HL-60 (cell line): Measurements from ENCODE around the gene GRK2.

Experiments
- DNase-seq, 2 experiments: peaks; one replicate each; pipeline ENCODE4 v3.0.0-alpha.2; 2010 to 2020; ENCODE audit warnings: low read depth in 1 of 2, low spot score in 1 of 2
- H3K27ac ChIP-seq: fragments of 250-450 bp; sonication (Bioruptor Pico); replicated peaks from 2 replicates; pipeline ENCODE4 v1.5.1; 2020; ENCODE audit warnings: mild to moderate bottlenecking, moderate library complexity
- H3K27me3 ChIP-seq: fragments of 250-450 bp; sonication (Bioruptor Pico); 2 replicates; pipeline ENCODE4 v1.5.1; 2021; ENCODE audit warnings: mild to moderate bottlenecking, moderate library complexity; ENCODE audit not compliant: insufficient read depth, poor library complexity, severe bottlenecking
- H3K4me3 ChIP-seq: replicated peaks from 2 replicates; pipeline ENCODE4 v1.5.1; 2011; ENCODE audit warnings: mild to moderate bottlenecking, control low read depth, low read length; ENCODE audit not compliant: insufficient read depth
- CTCF ChIP-seq: IDR thresholded peaks from one replicate; pipeline ENCODE4 v1.5.1; 2011; ENCODE audit warnings: low read length, control low read depth, inconsistent platforms; ENCODE audit not compliant: insufficient read depth
- GABPA ChIP-seq: IDR thresholded peaks from 2 replicates; pipeline ENCODE4 v1.6.1; 2012; ENCODE audit warnings: low read depth
- POLR2AphosphoS5 ChIP-seq: IDR thresholded peaks from 2 replicates; pipeline ENCODE4 v1.6.1; 2012; ENCODE audit warnings: low read depth
- REST ChIP-seq: IDR thresholded peaks from 2 replicates; pipeline ENCODE4 v1.6.1; 2012; ENCODE audit warnings: low read depth; ENCODE audit not compliant: insufficient replicate concordance
- SPI1 ChIP-seq: IDR thresholded peaks from 2 replicates; pipeline ENCODE4 v1.6.1; 2012; ENCODE audit warnings: low read depth, mild to moderate bottlenecking, borderline replicate concordance

The GRK2 gene

DNA sequence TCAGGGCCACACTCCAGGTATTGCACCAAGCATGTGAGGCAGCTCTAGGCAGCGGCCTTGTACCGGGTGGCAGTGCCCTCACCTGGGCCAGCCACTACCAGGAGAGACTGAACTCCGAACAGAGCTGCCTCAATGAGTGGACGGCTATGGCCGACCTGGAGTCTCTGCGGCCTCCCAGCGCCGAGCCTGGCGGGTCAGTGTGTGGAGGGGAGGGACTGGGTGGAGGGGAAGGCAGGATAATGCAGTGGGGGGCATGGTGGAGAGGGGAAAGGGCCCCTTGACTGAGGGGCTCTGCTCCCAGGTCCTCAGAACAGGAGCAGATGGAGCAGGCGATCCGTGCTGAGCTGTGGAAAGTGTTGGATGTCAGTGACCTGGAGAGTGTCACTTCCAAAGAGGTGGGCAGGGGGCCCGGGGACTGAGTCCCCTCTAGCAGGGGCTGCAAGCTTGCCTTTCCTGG, 41.3 kb downstream of the GRK2 start:
- Histone ChIP-seq H3K27ac (no peak overlapping the region), H3K4me3 (no peak overlapping the region), H3K27me3 (no peaks in the 10 kb centered on the region)
- TF ChIP-seq REST (no peak), GABPA (no peak), POLR2AphosphoS5 (no peak), SPI1 (no peak), CTCF (no peak)
- DNase-seq = no peak

DNA sequence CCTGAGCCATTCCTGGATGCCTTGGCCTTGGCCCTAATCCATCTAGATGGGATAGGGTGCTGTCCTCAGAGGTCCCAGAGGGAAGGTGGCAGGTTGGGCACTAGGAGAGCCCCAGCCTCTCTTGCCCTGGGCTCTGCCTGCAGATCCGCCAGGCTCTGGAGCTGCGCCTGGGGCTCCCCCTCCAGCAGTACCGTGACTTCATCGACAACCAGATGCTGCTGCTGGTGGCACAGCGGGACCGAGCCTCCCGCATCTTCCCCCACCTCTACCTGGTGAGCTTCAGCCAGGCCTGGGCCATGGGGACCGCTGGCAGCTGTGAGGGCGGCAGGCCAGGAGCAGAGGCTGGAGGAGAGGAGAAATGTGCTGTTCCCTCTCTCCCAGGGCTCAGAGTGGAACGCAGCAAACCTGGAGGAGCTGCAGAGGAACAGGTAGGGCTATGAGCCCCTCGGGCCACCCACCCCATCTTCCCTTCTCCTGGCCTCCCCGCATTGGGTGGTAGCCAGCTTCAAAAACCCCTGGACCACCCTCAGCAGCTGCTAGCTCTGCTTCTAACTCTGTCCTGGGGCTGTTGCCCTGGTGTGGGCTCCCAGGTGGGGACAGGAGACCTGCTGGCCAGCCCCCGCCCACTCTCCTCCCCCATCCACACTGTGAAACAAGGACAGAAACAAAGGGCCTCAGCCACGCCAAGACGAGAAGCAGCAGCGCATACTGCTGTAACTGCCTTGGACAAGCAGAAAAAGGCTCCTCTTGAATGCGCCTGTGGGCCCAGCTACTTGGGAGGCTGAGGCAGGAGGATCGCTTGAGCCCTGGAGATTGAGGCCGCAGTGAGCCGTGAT, 42.0 kb downstream of the GRK2 start:
- no peaks in the 10 kb centered on the region for H3K27me3 ChIP-seq
- no peak overlapping the region for H3K27ac ChIP-seq
- TF ChIP-seq REST (no peak), SPI1 (no peak), GABPA (no peak), CTCF (no peak), POLR2AphosphoS5 (no peak)
- H3K4me3 ChIP-seq = no peak overlapping the region
- no peak for DNase-seq

DNA sequence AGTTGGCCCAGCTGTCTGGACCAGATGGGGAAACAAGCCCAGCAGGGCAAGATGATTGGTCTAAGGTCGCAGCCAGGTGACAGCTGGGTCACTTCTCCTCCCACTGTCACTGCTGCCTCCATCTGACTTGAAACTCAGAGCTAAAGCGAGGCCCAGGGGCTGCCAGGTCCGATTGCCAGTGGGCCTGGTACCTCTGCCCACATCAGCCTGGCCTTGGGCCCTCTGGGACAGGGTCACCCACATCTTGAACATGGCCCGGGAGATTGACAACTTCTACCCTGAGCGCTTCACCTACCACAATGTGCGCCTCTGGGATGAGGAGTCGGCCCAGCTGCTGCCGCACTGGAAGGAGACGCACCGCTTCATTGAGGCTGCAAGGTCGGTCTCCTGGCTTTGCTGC, 42.9 kb downstream of the GRK2 start:
- TF ChIP-seq SPI1 (no peak), CTCF (no peak), POLR2AphosphoS5 (no peak), REST (no peak)
- no peak overlapping the region for H3K4me3 ChIP-seq
- H3K27ac ChIP-seq = no peak overlapping the region
- no peak for DNase-seq
- no peaks in the 10 kb centered on the region for H3K27me3 ChIP-seq
